HCEC 1CT (cell line): ENCODE results near the gene COL4A2.
A peak's percentile ranks its signal among the peaks of the same experiment; 100 is the strongest.

Experiments used
- DNase-seq: peaks from one replicate; pipeline ENCODE4 v3.0.0-alpha.2; 2017

COL4A2 gene

GRCh38 chr13:110360598-110360997 is 53.5 kb downstream of the COL4A2 start:
- DNase-seq = no peak

- no peak for DNase-seq
Measured at GRCh38 chr13:110361365-110361911, 54.4 kb downstream of the COL4A2 start.

GRCh38 chr13:110363010-110363409 is 55.9 kb downstream of the COL4A2 start:
- peak; percentile 17 for DNase-seq

GRCh38 chr13:110364081-110364480 is 57.0 kb downstream of the COL4A2 start:
- DNase-seq = no peak

GRCh38 chr13:110365876-110366275 is 58.8 kb downstream of the COL4A2 start:
- no peak for DNase-seq

GRCh38 chr13:110366733-110367132 is 59.6 kb downstream of the COL4A2 start:
- no peak for DNase-seq

GRCh38 chr13:110367620-110368019 is 60.5 kb downstream of the COL4A2 start:
- DNase-seq = no peak

GRCh38 chr13:110368408-110368807 is 61.3 kb downstream of the COL4A2 start:
- DNase-seq = no peak

- no peak for DNase-seq
Measured at GRCh38 chr13:110369400-110369799, 62.3 kb downstream of the COL4A2 start.

- DNase-seq = no peak
Measured at GRCh38 chr13:110371550-110372465, 64.7 kb downstream of the COL4A2 start.

- DNase-seq = no peak
Measured at GRCh38 chr13:110372676-110373075, 65.6 kb downstream of the COL4A2 start.

- no peak for DNase-seq
Measured at GRCh38 chr13:110373617-110374016, 66.5 kb downstream of the COL4A2 start.

GRCh38 chr13:110374431-110375370 is 67.6 kb downstream of the COL4A2 start:
- DNase-seq = no peak

GRCh38 chr13:110376120-110376519 is 69.0 kb downstream of the COL4A2 start:
- DNase-seq = no peak

GRCh38 chr13:110377178-110377825 is 70.2 kb downstream of the COL4A2 start:
- no peak for DNase-seq

GRCh38 chr13:110377826-110378201 is 70.7 kb downstream of the COL4A2 start:
- DNase-seq = no peak

- no peak for DNase-seq
Measured at GRCh38 chr13:110379358-110379757, 72.3 kb downstream of the COL4A2 start.

GRCh38 chr13:110379905-110380341 is 72.8 kb downstream of the COL4A2 start:
- DNase-seq = peak; percentile 60

GRCh38 chr13:110380359-110381028 is 73.4 kb downstream of the COL4A2 start:
- peak; percentile 85 for DNase-seq

- DNase-seq = no peak
Measured at GRCh38 chr13:110381029-110381360, 73.9 kb downstream of the COL4A2 start.

GRCh38 chr13:110382229-110382628 is 75.1 kb downstream of the COL4A2 start:
- peak; percentile 91 for DNase-seq

- DNase-seq = no peak
Measured at GRCh38 chr13:110382830-110383229, 75.7 kb downstream of the COL4A2 start.
